SU-DHL-6 (cell line): ENCODE results near the gene CELA1.

Experiments
- H2AFZ ChIP-seq: fragments of 200-600 bp; sonication (generic); 2 replicates; pipeline ENCODE4 v1.6.1; 2014; ENCODE audit warnings: low read depth, mild to moderate bottlenecking, moderate library complexity, mixed read lengths, antibody characterized with exemption, low read length; ENCODE audit not compliant: severe bottlenecking
- H3F3A ChIP-seq: fragments of 200-600 bp; shearing (Covaris generic); 2 replicates; pipeline ENCODE4 v1.6.0; 2016; ENCODE audit warnings: antibody characterized with exemption, mild to moderate bottlenecking; ENCODE audit not compliant: insufficient read depth
- H3K27ac ChIP-seq: fragments of 200-600 bp; sonication (generic); 2 replicates; pipeline ENCODE4 v1.5.1; 2016; ENCODE audit warnings: low read depth, mild to moderate bottlenecking, low read length, moderate library complexity, mixed read lengths
- H3K27me3 ChIP-seq: fragments of 200-600 bp; sonication (generic), shearing (Covaris generic); 2 replicates; pipeline ENCODE4 v1.6.0; 2014; ENCODE audit warnings: mild to moderate bottlenecking, low read length
- H3K36me3 ChIP-seq: fragments of 200-600 bp; sonication (generic); 2 replicates; pipeline ENCODE4 v1.6.1; 2014; ENCODE audit warnings: mild to moderate bottlenecking, low read length, mixed read lengths
- H3K4me2 ChIP-seq: fragments of 300-600, 200-600 bp; shearing (Covaris generic), sonication (generic); 2 replicates; pipeline ENCODE4 v1.6.0; 2014; ENCODE audit warnings: low read length, low read depth, mild to moderate bottlenecking; ENCODE audit not compliant: poor library complexity, severe bottlenecking
- H3K4me3 ChIP-seq: fragments of 200-600 bp; sonication (generic); 2 replicates; pipeline ENCODE4 v1.5.1; 2014; ENCODE audit warnings: antibody characterized with exemption, low read length, mild to moderate bottlenecking, mixed read lengths; ENCODE audit not compliant: insufficient read depth, poor library complexity, severe bottlenecking
- H3K79me2 ChIP-seq: fragments of 200-600 bp; sonication (generic); 2 replicates; pipeline ENCODE4 v1.6.1; 2014; ENCODE audit warnings: mild to moderate bottlenecking, low read length, moderate library complexity; ENCODE audit not compliant: insufficient read depth
- H3K9ac ChIP-seq: fragments of 200-600 bp; sonication (generic); 2 replicates; pipeline ENCODE4 v1.7.0; 2014; ENCODE audit warnings: mild to moderate bottlenecking, low read length
- H3K9me2 ChIP-seq: fragments of 200-600 bp; sonication (generic); replicated peaks from 2 replicates; pipeline ENCODE4 v1.6.1; 2014; ENCODE audit warnings: low read length; ENCODE audit not compliant: insufficient read depth
- H3K9me3 ChIP-seq: fragments of 200-600 bp; sonication (generic); 2 replicates; pipeline ENCODE4 v1.6.1; 2014; ENCODE audit warnings: low read length, mixed read lengths; ENCODE audit not compliant: insufficient read depth
- H4K20me1 ChIP-seq: fragments of 200-600 bp; sonication (generic); 2 replicates; pipeline ENCODE4 v1.6.1; 2014; ENCODE audit warnings: low read depth, mild to moderate bottlenecking, antibody characterized with exemption, low read length, moderate library complexity, mixed read lengths
- CTCF ChIP-seq: fragments of 200-600 bp; sonication (generic); IDR thresholded peaks from one replicate; pipeline ENCODE4 v1.5.1; 2017; ENCODE audit warnings: antibody characterized with exemption, mild to moderate bottlenecking, low read length, moderate library complexity; ENCODE audit not compliant: insufficient read depth, poor library complexity, severe bottlenecking
- EZH2phosphoT487 ChIP-seq: fragments of 200-600 bp; sonication (generic), shearing (Covaris generic); conservative IDR thresholded peaks from 2 replicates; pipeline ENCODE4 v1.6.1; 2018; ENCODE audit warnings: mild to moderate bottlenecking, antibody characterized with exemption, low read length, moderate library complexity, mixed read lengths

Gene CELA1

GRCh38 chr12:51378749-51379148, 32.3 kb upstream of the CELA1 start:
- Histone ChIP-seq H3K9ac (no peak overlapping the region), H3K79me2 (no peaks in the 10 kb centered on the region), H3K27ac (no peak overlapping the region), H3K4me3 (no peak overlapping the region), H3K4me2 (no peak overlapping the region), H3K27me3 (no peaks in the 10 kb centered on the region), H3K9me2 (no peaks in the 10 kb centered on the region), H3K9me3 (no peaks in the 10 kb centered on the region), H3K36me3 (no peaks in the 10 kb centered on the region), H4K20me1 (no peaks in the 10 kb centered on the region), H2AFZ (no peak overlapping the region), H3F3A (no peaks in the 10 kb centered on the region)
- no peak for TF ChIP-seq EZH2phosphoT487
- no peak for TF ChIP-seq CTCF

- no peaks in the 10 kb centered on the region for H3K79me2 ChIP-seq
- H3K36me3 ChIP-seq: no peaks in the 10 kb centered on the region
- H3F3A ChIP-seq: no peaks in the 10 kb centered on the region
- H2AFZ ChIP-seq: no peak overlapping the region
- no peak for TF ChIP-seq CTCF
- no peak for TF ChIP-seq EZH2phosphoT487
- H3K27me3 ChIP-seq: no peaks in the 10 kb centered on the region
- no peak overlapping the region for H3K4me2 ChIP-seq
- H4K20me1 ChIP-seq: no peaks in the 10 kb centered on the region
- H3K9me2 ChIP-seq: no peaks in the 10 kb centered on the region
- no peak overlapping the region for H3K27ac ChIP-seq
- no peaks in the 10 kb centered on the region for H3K9me3 ChIP-seq
- no peak overlapping the region for H3K4me3 ChIP-seq
- H3K9ac ChIP-seq: no peak overlapping the region
Observed at GRCh38 chr12:51377099-51377984, 30.9 kb upstream of the CELA1 start.

GRCh38 chr12:51374856-51375255, 28.4 kb upstream of the CELA1 start:
- TF ChIP-seq CTCF: no peak
- no peak for TF ChIP-seq EZH2phosphoT487
- H3K27ac ChIP-seq: no peak overlapping the region

More at GRCh38 chr12:51374856-51375255, 28.4 kb upstream of the CELA1 start:
- no peak overlapping the region for H3K4me3 ChIP-seq
- H3F3A ChIP-seq: no peaks in the 10 kb centered on the region
- H3K36me3 ChIP-seq: no peaks in the 10 kb centered on the region
- no peak overlapping the region for H3K4me2 ChIP-seq
- no peak overlapping the region for H3K9ac ChIP-seq
- no peaks in the 10 kb centered on the region for H3K27me3 ChIP-seq
- H3K9me2 ChIP-seq: no peaks in the 10 kb centered on the region
- no peaks in the 10 kb centered on the region for H3K79me2 ChIP-seq
- H4K20me1 ChIP-seq: no peaks in the 10 kb centered on the region
- no peaks in the 10 kb centered on the region for H3K9me3 ChIP-seq
- H2AFZ ChIP-seq: no peak overlapping the region
